A549 (cell line): Measurements from ENCODE around the gene KRTAP5-4.

ENCODE experiments used
- NFE2L2 ChIP-seq: fragments of 150-350 bp; conservative IDR thresholded peaks from 2 replicates; pipeline ENCODE4 v1.6.1; 2014; ENCODE audit warnings: low read length
- POLR2A ChIP-seq: IDR thresholded peaks from 2 replicates; pipeline ENCODE4 v1.6.1; 2012; ENCODE audit warnings: mild to moderate bottlenecking, low read length
- RAD21 ChIP-seq, 2 experiments: fragments of >200 bp in 1 of 2; sonication (Bioruptor Twin) in 1 of 2; formaldehyde crosslinking in 1 of 2; IDR thresholded peaks in 1 of 2; conservative IDR thresholded peaks in 1 of 2; 2 replicates in 1 of 2; 3 replicates in 1 of 2; pipeline ENCODE4 v1.6.1; 2012 to 2018; ENCODE audit warnings: inconsistent platforms in 1 of 2
- TF ChIP-seq, protein P1 (sequence below): fragments of 200-600 bp; sonication (generic); IDR thresholded peaks from 2 replicates; pipeline ENCODE4 v1.6.1; 2016; ENCODE audit warnings: antibody characterized with exemption, mild to moderate bottlenecking, moderate library complexity
- TF ChIP-seq, protein P2 (sequence below): IDR thresholded peaks from 2 replicates; pipeline ENCODE4 v1.6.1; 2012; ENCODE audit warnings: low read depth, borderline replicate concordance
- TF ChIP-seq, protein P3 (sequence below): fragments of >200 bp; sonication (Bioruptor Twin); formaldehyde crosslinking; IDR thresholded peaks from 3 replicates; pipeline ENCODE4 v1.5.1; 2016
- TF ChIP-seq, protein P4 (sequence below): fragments of 450-650 bp; IDR thresholded peaks from 2 replicates; pipeline ENCODE4 v1.6.1; 2014; ENCODE audit warnings: antibody characterized with exemption

DNA sequence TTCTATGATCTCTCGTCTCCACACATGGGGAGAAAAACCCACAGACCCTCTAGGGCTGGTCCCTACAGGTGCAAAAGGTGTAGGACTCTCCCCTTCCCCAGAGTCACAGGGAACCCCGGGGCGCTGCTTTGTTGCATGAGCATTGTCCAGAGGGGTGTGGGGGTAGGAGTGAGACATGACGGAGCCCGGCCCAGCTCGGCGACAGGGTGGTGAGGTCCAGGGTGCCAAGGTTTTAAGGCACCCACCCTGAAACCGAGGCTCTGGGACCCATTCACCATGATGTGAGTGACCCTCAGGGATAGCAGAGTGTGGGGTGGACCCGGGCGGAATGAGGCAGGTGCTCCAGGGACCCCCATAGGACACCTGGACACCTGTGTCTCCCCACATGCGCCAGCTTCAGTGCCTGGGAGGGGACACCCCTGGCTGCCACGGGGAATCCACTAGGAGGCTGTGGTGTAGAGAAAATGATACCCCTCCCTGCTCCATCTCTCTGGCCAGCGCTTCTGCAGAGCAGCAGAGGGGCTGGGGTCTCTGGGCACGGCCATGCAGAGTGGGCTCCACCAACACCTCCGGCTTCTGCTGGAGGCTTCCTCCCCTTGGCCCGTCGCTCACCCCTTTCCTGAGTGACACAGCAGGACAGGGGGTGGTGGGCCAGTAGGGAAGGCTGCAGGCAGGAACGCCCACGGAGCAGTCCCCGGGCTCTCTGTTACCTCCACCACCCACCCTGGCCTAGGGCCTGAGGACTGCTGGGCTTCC, 22.8 kb upstream of the KRTAP5-4 start:
- TF ChIP-seq, protein P1, sequence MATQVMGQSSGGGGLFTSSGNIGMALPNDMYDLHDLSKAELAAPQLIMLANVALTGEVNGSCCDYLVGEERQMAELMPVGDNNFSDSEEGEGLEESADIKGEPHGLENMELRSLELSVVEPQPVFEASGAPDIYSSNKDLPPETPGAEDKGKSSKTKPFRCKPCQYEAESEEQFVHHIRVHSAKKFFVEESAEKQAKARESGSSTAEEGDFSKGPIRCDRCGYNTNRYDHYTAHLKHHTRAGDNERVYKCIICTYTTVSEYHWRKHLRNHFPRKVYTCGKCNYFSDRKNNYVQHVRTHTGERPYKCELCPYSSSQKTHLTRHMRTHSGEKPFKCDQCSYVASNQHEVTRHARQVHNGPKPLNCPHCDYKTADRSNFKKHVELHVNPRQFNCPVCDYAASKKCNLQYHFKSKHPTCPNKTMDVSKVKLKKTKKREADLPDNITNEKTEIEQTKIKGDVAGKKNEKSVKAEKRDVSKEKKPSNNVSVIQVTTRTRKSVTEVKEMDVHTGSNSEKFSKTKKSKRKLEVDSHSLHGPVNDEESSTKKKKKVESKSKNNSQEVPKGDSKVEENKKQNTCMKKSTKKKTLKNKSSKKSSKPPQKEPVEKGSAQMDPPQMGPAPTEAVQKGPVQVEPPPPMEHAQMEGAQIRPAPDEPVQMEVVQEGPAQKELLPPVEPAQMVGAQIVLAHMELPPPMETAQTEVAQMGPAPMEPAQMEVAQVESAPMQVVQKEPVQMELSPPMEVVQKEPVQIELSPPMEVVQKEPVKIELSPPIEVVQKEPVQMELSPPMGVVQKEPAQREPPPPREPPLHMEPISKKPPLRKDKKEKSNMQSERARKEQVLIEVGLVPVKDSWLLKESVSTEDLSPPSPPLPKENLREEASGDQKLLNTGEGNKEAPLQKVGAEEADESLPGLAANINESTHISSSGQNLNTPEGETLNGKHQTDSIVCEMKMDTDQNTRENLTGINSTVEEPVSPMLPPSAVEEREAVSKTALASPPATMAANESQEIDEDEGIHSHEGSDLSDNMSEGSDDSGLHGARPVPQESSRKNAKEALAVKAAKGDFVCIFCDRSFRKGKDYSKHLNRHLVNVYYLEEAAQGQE: no peak
- no peak for TF ChIP-seq POLR2A
- TF ChIP-seq, protein P2, sequence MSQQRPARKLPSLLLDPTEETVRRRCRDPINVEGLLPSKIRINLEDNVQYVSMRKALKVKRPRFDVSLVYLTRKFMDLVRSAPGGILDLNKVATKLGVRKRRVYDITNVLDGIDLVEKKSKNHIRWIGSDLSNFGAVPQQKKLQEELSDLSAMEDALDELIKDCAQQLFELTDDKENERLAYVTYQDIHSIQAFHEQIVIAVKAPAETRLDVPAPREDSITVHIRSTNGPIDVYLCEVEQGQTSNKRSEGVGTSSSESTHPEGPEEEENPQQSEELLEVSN: no peak
- TF ChIP-seq, protein P3, sequence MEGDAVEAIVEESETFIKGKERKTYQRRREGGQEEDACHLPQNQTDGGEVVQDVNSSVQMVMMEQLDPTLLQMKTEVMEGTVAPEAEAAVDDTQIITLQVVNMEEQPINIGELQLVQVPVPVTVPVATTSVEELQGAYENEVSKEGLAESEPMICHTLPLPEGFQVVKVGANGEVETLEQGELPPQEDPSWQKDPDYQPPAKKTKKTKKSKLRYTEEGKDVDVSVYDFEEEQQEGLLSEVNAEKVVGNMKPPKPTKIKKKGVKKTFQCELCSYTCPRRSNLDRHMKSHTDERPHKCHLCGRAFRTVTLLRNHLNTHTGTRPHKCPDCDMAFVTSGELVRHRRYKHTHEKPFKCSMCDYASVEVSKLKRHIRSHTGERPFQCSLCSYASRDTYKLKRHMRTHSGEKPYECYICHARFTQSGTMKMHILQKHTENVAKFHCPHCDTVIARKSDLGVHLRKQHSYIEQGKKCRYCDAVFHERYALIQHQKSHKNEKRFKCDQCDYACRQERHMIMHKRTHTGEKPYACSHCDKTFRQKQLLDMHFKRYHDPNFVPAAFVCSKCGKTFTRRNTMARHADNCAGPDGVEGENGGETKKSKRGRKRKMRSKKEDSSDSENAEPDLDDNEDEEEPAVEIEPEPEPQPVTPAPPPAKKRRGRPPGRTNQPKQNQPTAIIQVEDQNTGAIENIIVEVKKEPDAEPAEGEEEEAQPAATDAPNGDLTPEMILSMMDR: no peak
- TF ChIP-seq RAD21 (conservative IDR thresholded peaks at IDR 0.05 in 1 of 2, IDR thresholded peaks at IDR 0.05 in 1 of 2): no peak
- TF ChIP-seq NFE2L2: no peak
- TF ChIP-seq, protein P4, sequence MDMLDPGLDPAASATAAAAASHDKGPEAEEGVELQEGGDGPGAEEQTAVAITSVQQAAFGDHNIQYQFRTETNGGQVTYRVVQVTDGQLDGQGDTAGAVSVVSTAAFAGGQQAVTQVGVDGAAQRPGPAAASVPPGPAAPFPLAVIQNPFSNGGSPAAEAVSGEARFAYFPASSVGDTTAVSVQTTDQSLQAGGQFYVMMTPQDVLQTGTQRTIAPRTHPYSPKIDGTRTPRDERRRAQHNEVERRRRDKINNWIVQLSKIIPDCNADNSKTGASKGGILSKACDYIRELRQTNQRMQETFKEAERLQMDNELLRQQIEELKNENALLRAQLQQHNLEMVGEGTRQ: no peak
